GM18858 (cell line): Measurements from ENCODE around the gene TRIM27.
"Not testable (repeated sequence)": the region's sequence is repeated elsewhere in the genome, so short reads cannot be mapped to it uniquely, and the experiment has no call there.

Source experiments
- ATAC-seq: cut with Tn5 transposase; IDR thresholded peaks from one replicate; pipeline ENCODE4 v1.9.1; 2021; ENCODE audit not compliant: unreplicated experiment

TRIM27 gene

GRCh38 chr6:28896505-28897368 lies 27.0 kb downstream of the TRIM27 start:
- no peak for ATAC-seq

GRCh38 chr6:28895131-28895812 lies 28.5 kb downstream of the TRIM27 start:
- peak; percentile 55 for ATAC-seq

- no peak for ATAC-seq
These were observed 30.5 kb downstream of the TRIM27 start for GRCh38 chr6:28893172-28893799.

DNA sequence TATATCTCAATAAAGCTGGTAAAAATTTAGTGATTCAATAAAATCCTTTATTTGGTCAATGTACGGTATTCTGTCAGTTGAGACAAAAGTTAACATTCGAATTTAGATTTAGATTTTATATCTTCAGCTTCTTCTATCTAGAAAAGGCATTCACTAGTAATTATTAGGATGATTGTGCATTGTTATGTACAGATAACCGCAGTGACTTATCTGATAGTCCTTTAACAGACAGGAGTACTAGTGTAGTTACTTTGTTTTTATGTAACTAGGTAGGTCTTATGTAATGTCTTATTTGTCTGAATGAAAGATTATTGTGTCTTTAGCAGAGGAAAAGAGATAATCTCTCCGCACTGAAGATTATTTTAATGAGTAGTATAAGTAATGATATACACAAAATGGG lies 31.3 kb downstream of the TRIM27 start:
- ATAC-seq, result no peak

- no peak for ATAC-seq
These were observed 35.8 kb downstream of the TRIM27 start for GRCh38 chr6:28887796-28888496.

DNA sequence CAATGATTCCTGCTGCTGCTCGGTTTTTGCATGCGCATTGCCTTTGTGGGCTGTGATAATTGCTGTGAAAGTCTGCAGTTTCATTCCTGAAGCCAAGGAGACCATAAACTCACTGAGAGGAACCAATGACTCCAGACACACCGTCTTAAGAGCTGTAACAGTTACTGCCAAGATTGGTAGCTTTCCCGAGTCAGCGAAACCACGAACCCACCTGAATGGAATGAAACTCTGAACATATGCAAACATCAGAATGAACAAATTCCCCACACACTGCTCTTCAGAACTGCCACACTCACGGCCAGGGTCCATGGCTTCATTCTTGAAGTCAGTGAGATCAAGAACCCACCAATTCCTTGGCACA lies 37.7 kb downstream of the TRIM27 start:
- no peak for ATAC-seq

GRCh38 chr6:28884423-28885131 lies 39.2 kb downstream of the TRIM27 start:
- no peak for ATAC-seq

DNA sequence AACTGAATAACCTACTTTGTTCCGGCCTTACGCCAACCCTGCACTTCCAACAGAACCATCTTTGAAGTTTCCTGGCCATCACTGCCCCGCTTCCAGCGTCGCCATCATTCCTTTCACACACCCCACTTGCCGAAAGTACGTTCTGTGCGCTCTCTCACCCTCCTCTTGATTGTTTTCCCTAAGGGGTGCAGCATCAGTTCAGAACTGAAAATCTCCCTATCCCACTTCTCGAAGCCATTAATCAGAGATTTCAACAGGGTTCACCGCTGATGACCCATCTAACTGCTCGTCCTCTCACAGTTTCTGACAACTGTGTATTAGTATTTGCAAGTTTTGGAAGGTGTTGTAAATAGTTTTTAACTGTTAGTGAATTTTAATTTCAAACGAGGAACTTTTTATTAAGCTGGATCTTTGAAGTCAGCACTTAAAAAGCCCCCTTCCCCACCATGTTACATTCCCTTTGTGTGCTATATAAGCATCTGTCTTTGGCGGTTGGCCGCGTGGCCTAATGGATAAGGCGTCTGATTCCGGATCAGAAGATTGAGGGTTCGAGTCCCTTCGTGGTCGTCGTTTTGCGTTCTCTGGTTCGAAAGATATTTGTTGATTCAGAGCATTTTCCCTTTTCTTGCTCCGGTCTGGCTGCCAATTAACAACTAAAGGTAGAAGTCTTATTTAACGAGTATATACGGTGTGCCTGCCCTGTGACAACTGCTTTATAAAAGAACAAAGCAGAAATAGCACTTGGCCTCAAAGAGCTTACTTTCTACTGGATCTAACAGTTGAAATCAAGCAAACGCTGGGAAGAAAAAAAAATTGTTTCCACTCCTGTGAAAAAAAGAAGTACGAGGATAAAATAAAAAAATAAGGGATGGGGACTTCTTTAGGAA lies 42.6 kb downstream of the TRIM27 start:
- no peak for ATAC-seq

DNA sequence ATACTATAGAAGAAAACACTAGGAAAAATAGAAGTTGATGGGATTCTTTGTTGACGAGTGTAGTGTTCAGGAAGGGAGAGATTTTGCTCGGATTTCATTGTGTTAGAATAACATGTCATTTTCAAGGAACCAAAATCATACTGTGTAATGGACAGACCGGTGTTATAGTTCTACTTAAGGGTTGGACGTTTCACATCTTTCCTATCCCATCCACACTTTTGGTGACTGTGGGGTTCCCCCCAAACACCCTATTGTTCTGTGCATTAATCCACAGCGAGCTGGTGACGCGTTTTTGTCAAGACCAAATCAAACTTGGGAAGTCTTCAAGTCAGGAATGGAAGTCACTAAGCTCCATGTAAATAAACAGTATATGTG lies 43.3 kb downstream of the TRIM27 start:
- ATAC-seq, result no peak

DNA sequence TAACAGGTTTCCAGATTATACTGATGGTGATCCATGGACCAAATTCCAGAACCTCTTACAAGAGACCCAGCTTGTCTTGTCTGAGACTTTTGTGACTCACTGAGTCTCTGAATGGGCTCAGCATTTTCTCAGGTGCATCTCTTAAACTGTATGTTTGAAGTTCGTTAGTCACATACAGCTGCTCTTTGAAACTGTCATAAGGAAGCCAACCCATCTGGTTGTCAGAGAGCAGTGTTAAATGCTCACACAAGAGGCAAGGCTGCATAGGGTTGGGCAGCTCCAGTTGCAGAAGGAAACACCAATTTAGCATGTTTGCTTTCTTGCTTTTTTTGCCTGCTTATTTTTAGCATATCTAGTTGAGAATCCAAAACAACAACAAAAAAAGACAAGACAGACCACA lies 47.1 kb downstream of the TRIM27 start:
- no peak for ATAC-seq

DNA sequence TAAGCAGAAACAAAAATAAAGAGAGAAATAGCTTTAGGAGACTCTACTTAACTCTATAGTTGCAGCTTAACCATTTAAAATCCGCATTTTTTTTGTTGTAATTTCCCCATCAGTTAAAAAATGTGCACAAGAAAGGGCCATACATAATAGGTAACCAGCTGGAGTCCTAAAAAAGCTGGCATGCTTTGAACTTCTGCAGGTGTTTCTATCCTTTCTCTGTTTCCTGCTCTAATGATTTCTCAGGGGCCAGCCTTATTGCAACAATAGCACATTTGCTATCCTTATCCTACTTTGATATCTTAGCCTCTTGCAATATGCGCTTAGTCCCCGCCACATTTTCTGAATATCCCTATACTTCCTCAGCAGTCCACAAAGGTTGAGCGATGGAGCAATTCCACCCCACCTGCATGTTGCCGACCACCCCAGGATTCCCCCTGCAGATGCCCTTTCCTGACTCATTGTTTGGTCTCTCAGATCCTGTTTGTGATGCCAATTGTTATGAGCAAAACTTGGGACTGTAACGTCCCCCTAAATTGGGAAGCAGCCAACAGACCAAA lies 48.5 kb downstream of the TRIM27 start:
- ATAC-seq, result no peak

DNA sequence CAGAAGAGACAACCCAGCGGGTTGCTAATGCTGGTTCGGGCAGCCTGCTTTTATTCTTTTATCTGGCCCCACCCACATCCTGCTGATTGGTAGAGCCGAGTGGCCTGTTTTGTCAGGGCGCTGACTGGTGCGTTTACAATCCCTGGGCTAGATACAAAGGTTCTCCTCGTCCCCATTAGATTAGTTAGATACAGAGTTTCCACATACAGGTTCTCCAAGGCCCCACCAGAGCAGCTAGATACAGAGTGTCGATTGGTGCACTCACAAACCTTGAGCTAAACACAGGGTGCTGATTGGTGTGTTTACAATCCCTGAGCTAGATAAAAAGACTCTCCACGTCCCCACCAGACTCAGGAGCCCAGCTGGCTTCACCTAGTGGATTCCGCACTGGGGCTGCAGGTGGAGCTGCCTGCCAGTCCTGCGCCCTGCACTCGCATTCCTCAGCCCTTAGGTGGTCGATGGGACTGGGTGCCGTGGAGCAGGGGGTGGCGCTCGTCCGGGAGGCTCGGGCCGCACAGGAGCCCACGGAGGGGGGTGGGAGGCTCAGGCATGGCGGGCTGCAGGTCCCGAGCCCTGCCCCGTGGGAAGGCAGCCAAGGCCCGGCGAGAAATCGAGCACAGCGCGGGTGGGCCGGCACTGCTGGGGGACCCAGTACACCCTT lies 51.5 kb downstream of the TRIM27 start:
- not testable (repeated sequence) for ATAC-seq

DNA sequence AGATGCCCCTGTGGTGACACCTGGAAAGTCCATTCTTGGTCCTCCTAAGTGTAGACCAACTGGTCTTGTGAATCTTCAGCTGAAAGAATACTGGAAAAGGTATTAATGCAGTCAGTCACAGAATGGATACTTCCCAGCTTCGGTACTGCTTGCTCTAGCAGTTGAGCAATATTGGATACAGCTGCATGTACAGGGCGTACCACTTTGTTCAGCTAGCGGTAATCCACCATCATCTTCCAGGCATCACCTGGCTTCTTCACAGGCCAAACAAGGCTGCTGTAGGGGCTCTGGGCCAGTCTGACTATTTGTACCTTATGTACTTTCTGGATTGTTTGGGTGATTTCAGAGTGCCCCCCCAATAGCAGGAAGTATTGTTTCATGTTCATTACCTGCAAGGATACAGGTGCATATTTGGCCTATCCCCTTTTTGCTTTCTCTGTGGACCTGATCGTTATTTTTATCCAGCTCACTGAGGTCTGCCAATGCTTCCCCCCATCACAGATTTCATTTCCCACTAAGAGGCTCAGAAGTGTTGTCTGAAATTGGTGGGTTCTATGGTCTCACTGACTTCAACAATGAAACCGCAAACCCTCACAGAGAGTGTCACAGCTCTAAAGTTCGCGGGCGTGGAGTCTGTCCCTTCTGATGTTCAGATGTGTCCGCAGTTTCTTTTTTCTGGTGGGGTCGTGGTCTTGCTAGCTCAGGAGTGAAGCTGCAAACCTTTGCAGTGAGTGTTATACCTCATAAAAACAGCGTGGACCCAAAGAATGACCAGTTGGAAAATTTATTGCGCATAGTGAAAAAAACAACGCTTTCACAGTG lies 52.2 kb downstream of the TRIM27 start:
- ATAC-seq, result no peak

GRCh38 chr6:28868873-28869272 lies 54.9 kb downstream of the TRIM27 start:
- ATAC-seq, result no peak

DNA sequence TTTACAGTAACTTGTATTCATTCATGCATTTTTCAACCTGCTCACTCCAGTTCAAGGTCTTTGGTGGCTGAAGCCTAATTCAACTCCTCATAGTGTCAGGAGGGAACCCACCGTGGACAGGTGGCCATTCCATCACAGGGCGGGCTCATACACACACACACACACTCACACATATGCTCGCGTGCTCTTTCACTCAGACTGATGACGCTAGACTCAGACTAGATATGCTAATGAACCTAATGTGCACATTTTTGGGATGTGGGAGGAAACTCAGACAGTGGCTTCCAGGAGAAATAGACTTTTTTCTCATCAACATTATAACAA lies 56.7 kb downstream of the TRIM27 start:
- ATAC-seq, result no peak

- ATAC-seq, result not testable (repeated sequence)
These were observed 57.3 kb downstream of the TRIM27 start for GRCh38 chr6:28866205-28867085.
